Measurements from ENCODE around the gene ZNF414.

DNA sequence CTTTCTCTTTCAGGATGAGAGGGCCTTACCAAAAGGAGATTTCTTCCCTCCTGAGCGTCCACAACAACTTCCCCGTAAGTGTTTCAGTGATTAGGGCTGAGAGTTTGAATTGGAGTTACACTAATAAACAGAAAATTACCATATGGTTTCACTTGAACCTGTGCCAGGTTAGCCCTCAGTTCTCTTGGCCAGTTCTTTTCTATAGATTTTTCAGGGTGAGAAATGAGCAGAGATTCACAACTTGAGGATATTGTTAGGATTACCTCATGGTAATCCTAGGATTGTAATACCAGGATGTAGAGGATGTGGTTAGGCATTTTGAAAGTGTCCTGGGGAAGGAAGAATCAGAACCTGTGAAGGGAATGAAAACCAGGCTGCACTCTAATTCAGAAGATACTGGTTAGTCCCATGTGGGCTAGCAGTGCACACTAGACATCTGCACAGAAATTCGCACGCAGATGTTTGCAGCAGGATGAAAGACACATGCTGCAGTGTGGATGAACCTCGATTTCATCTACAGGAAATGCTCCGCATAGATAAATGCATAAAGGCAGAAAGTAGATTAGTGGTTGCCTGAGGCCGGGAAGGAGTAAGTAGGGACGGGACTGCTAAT lies 45.1 kb downstream of the ZNF414 start:
- TF ChIP-seq, protein P1, sequence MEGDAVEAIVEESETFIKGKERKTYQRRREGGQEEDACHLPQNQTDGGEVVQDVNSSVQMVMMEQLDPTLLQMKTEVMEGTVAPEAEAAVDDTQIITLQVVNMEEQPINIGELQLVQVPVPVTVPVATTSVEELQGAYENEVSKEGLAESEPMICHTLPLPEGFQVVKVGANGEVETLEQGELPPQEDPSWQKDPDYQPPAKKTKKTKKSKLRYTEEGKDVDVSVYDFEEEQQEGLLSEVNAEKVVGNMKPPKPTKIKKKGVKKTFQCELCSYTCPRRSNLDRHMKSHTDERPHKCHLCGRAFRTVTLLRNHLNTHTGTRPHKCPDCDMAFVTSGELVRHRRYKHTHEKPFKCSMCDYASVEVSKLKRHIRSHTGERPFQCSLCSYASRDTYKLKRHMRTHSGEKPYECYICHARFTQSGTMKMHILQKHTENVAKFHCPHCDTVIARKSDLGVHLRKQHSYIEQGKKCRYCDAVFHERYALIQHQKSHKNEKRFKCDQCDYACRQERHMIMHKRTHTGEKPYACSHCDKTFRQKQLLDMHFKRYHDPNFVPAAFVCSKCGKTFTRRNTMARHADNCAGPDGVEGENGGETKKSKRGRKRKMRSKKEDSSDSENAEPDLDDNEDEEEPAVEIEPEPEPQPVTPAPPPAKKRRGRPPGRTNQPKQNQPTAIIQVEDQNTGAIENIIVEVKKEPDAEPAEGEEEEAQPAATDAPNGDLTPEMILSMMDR (IDR thresholded peaks at IDR 0.05; ENCODE audit: low read length) = no peak
- TF ChIP-seq EZH2 (IDR thresholded peaks at IDR 0.05; ENCODE audit: borderline replicate concordance, low read length) = no peak
